SK-N-SH treated with all-trans-retinoic acid at 6 μM for 48 hours (cell line): Measurements from ENCODE around the gene PCK1.

ENCODE experiments used
- ESRRG ChIP-seq: fragments of 250-450 bp; sonication (Bioruptor Pico); IDR thresholded peaks from 2 replicates; pipeline ENCODE4 v1.6.1; 2021; ENCODE audit warnings: mild to moderate bottlenecking
- PATZ1 ChIP-seq: fragments of 250-450 bp; sonication (Bioruptor Pico); IDR thresholded peaks from 2 replicates; pipeline ENCODE4 v1.8.0; 2020; ENCODE audit warnings: mild to moderate bottlenecking, moderate library complexity, borderline replicate concordance
- RARB ChIP-seq: fragments of 250-450 bp; sonication (Bioruptor Pico); IDR thresholded peaks from 2 replicates; pipeline ENCODE4 v1.8.0; 2021; ENCODE audit warnings: mild to moderate bottlenecking, moderate library complexity
- SNAI2 ChIP-seq: fragments of 250-450 bp; sonication (Bioruptor Pico); IDR thresholded peaks from 2 replicates; pipeline ENCODE4 v1.5.0; 2020; ENCODE audit warnings: mild to moderate bottlenecking, moderate library complexity
- ZFP3 ChIP-seq: fragments of 250-450 bp; sonication (Bioruptor Pico); IDR thresholded peaks from 2 replicates; pipeline ENCODE4 v1.5.0; 2020; ENCODE audit warnings: mild to moderate bottlenecking, moderate library complexity
- ZNF565 ChIP-seq: fragments of 450-650 bp; formaldehyde crosslinking; conservative IDR thresholded peaks from 2 replicates; pipeline ENCODE4 v1.5.0; 2020; ENCODE audit warnings: low read depth, mild to moderate bottlenecking, moderate library complexity
- TF ChIP-seq, protein P1 (sequence below): fragments of 250-450 bp; sonication (Bioruptor Pico); IDR thresholded peaks from 2 replicates; pipeline ENCODE4 v1.5.1; 2020; ENCODE audit warnings: low read depth, mild to moderate bottlenecking, moderate library complexity

DNA sequence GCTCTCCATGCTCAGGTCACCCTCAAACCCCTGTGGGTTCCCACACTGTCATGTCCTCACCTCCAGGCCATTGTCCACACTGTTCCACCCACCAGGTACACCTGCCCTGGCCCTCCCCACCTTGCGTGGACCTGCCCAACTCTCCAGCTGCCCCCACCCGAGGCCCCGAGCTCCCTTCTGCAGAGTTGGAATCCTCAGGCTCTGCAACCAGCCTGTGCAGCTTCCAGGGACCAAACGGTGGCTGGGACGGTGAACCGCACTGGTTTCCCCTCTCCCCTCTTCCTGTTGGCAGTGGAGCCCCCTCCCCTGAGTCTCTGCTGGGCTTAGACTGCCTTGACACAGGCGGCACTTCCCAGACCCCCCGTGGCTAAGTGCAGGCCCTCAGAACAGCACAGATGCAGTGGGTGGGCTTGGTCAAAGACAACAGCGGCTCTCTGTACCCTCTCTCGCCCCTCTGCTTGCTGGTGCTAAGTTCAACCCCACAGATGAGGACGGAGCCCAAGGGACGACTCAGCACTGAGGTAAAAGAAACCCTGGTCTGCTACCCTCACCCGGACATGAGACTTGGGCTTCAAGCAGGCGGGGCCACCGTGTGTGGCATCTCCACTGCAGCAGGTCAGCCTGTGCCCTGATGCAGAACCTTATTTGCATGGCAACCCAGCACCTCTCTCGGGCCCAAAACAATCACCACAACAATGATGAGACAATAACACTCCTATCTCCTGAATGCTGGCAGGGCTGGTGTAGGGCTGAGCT is 48.4 kb downstream of the PCK1 start:
- TF ChIP-seq RARB, result no peak
- TF ChIP-seq, protein P1, sequence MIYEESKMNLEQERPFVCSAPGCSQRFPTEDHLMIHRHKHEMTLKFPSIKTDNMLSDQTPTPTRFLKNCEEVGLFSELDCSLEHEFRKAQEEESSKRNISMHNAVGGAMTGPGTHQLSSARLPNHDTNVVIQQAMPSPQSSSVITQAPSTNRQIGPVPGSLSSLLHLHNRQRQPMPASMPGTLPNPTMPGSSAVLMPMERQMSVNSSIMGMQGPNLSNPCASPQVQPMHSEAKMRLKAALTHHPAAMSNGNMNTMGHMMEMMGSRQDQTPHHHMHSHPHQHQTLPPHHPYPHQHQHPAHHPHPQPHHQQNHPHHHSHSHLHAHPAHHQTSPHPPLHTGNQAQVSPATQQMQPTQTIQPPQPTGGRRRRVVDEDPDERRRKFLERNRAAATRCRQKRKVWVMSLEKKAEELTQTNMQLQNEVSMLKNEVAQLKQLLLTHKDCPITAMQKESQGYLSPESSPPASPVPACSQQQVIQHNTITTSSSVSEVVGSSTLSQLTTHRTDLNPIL, result no peak
- TF ChIP-seq ESRRG (CRISPR knock-in tag), result no peak
- no peak for TF ChIP-seq PATZ1 (CRISPR knock-in tag)
- TF ChIP-seq ZFP3, result no peak
- no peak for TF ChIP-seq SNAI2 (CRISPR knock-in tag)
- no peak for TF ChIP-seq ZNF565 (CRISPR knock-in tag)
